ENCODE results near the gene ARMH4.

Gene ARMH4

DNA sequence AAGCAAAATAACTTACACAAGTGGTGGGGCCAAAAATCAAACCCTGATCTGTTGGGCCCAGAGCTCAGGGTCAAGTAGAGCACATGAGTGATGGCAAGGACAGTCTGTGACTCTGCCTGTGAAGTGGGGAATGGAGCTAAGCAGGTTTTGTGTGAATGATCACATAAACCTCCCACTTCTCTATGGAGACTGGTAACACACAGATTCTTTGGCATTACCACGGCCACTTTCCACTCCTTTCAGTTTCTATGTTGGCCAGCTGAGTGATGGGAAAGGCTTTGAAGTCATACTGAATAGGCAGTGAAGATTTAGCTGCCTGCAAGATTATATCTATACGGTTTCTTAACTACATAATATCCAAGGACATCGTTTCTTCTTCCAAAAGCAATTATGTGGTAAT lies 97.9 kb downstream of the ARMH4 start:
- FAIRE-seq (no peak), DNase-seq (ENCODE audit: insufficient read length, low spot score) (no peak)
- TF ChIP-seq SPI1 (IDR thresholded peaks at IDR 0.05; ENCODE audit: low read depth, low read length) (no peak), POLR2A (IDR thresholded peaks at IDR 0.05; ENCODE audit: low read depth, low read length) (no peak), PAX5 (IDR thresholded peaks at IDR 0.05; ENCODE audit: insufficient read depth, low read length, severe bottlenecking) (no peak), TAF1 (IDR thresholded peaks at IDR 0.05; ENCODE audit: low read depth, low read length) (no peak), POLR2AphosphoS5 (IDR thresholded peaks at IDR 0.05; ENCODE audit: low read depth, low read length) (no peak), POU2F2 (IDR thresholded peaks at IDR 0.05; ENCODE audit: low read depth, low read length) (no peak)

DNA sequence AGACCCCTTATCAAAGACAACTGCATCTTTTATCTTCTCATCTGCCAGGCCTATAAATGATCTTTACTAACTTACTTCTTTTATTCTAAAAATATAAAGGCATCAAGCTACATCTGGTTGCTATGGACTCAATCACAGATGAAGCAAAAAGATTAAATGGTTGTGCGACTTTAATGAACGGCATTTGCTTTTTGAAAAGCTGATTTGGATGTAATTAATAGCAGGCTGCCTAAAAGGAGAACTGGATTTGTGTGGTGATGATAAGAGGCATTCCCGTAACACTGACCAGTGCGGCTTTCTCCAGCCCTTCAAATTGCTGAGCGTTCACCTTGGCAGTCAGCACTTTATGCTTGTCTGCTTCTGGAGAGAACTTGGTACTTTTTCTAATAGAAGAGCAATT lies 103.8 kb downstream of the ARMH4 start:
- FAIRE-seq = no peak
- no peak for TF ChIP-seq TAF1 (IDR thresholded peaks at IDR 0.05; ENCODE audit: low read depth, low read length)
- DNase-seq (ENCODE audit: insufficient read length, low spot score) = no peak

DNA sequence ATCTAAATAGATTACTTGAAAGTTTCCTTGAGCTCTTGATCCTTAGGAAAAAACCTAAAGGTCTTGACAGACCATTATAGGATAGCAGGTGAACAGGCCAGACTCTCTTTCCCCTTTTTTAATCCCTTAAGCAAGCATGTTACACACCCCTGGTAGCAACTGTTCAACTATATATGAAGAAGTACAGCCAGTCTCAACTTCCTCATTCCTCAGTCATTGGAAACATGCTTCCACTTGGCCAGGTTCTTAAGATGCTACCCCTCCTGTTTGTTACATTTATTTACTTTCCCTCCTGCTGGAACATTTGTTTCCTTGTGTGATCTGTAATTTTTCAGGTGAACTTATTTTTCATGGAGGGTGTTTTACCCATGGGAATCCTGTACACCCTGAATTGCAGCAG lies 124.1 kb downstream of the ARMH4 start:
- DNase-seq (ENCODE audit: insufficient read length, low spot score) (no peak), FAIRE-seq (no peak)
- TF ChIP-seq POU2F2 (IDR thresholded peaks at IDR 0.05; ENCODE audit: low read depth, low read length) (no peak), PAX5 (IDR thresholded peaks at IDR 0.05; ENCODE audit: insufficient read depth, low read length, severe bottlenecking) (no peak)

DNA sequence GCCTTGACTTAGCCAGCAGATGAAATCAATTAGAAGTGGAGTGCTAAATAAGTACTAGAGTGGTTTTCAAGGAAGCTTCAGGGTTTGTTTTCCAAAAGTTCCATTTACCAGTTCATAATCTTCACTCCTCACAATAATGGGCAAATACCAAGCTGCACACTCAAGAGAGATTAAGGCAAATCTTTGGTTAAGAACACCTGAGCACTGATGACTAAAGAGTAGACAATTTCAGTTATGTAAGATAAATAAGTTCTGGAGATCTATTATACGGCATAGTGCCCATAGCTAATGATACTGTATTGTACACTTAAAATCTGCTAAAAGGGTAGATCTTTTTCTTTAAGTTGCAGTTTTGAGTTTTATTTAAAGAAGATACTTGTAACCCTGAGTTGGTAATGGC lies 125.0 kb downstream of the ARMH4 start:
- DNase-seq (ENCODE audit: insufficient read length, low spot score) (no peak), FAIRE-seq (no peak)
- TF ChIP-seq PAX5 (IDR thresholded peaks at IDR 0.05; ENCODE audit: insufficient read depth, low read length, severe bottlenecking) (no peak), POLR2A (IDR thresholded peaks at IDR 0.05; ENCODE audit: low read depth, low read length) (no peak), POU2F2 (IDR thresholded peaks at IDR 0.05; ENCODE audit: low read depth, low read length) (no peak), POLR2AphosphoS5 (IDR thresholded peaks at IDR 0.05; ENCODE audit: low read depth, low read length) (no peak), SPI1 (IDR thresholded peaks at IDR 0.05; ENCODE audit: low read depth, low read length) (no peak), TAF1 (IDR thresholded peaks at IDR 0.05; ENCODE audit: low read depth, low read length) (no peak)

DNA sequence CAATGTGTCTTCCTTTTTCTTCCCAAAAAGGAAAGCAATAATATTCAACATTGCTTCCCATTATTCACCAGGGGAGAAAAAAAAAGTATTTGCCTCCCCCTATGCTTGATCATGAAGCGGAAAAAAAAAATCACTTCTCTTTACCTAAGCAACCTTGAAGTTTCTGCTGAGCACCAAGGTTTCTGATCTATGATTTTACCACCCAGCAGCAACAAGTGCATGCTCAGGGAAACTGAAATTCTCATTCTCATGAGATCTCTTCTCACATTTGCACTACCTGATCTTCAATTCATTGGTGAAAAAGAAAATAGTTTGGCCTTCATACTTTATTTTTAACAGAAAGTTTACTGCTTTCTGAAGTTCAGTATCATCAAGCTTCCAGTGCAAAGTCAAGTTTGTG lies 125.8 kb downstream of the ARMH4 start:
- TF ChIP-seq POU2F2 (IDR thresholded peaks at IDR 0.05; ENCODE audit: low read depth, low read length) = no peak
- no peak for TF ChIP-seq POLR2A (IDR thresholded peaks at IDR 0.05; ENCODE audit: low read depth, low read length)
- no peak for TF ChIP-seq PAX5 (IDR thresholded peaks at IDR 0.05; ENCODE audit: insufficient read depth, low read length, severe bottlenecking)
- no peak for TF ChIP-seq SPI1 (IDR thresholded peaks at IDR 0.05; ENCODE audit: low read depth, low read length)
- TF ChIP-seq POLR2AphosphoS5 (IDR thresholded peaks at IDR 0.05; ENCODE audit: low read depth, low read length) = no peak
- no peak for TF ChIP-seq TAF1 (IDR thresholded peaks at IDR 0.05; ENCODE audit: low read depth, low read length)
- no peak for FAIRE-seq
- DNase-seq (ENCODE audit: insufficient read length, low spot score) = no peak

DNA sequence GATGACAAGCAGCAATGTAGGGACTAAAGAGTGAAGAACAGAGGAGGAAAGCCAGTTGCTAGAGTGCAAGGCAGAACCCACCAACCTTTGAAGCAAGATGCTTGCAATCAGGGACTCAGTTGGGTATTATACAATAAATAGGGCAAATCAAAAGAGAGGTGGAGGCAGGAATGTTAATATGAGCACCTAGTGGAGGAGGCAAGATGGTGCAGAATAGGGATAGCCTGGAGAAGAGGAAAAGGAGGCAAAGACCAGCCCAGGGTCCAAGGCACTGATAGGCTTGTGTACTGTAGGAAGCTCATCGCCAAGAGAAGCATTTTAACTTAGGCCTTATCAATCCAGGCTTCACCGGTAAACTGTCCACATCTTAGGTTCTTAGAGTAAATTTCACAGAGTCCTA lies 137.2 kb downstream of the ARMH4 start:
- TF ChIP-seq TAF1 (IDR thresholded peaks at IDR 0.05; ENCODE audit: low read depth, low read length) (no peak), SPI1 (IDR thresholded peaks at IDR 0.05; ENCODE audit: low read depth, low read length) (no peak)
- no peak for DNase-seq (ENCODE audit: insufficient read length, low spot score)
- FAIRE-seq = no peak

DNA sequence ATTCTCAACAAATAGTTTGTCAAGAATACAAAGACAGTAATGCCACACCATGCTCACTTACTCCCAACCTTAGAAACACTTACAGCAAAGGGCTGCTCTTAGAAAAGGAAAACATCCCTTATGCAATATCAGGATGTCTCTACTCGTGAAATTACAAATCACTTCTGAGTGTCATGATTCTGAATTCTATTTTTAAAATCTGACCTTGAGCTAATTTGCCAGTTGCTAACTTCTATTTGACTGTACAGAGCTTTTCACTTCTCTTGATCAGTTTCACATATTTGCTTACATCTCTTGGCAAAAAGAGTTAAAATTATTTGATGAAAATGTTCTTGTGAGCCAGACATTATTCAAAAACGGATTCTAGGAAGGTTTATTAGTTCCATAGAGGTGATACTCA lies 149.4 kb downstream of the ARMH4 start:
- FAIRE-seq = no peak
- TF ChIP-seq POLR2AphosphoS5 (IDR thresholded peaks at IDR 0.05; ENCODE audit: low read depth, low read length) (no peak), POU2F2 (IDR thresholded peaks at IDR 0.05; ENCODE audit: low read depth, low read length) (no peak), PAX5 (IDR thresholded peaks at IDR 0.05; ENCODE audit: insufficient read depth, low read length, severe bottlenecking) (no peak), TAF1 (IDR thresholded peaks at IDR 0.05; ENCODE audit: low read depth, low read length) (no peak), SPI1 (IDR thresholded peaks at IDR 0.05; ENCODE audit: low read depth, low read length) (no peak), POLR2A (IDR thresholded peaks at IDR 0.05; ENCODE audit: low read depth, low read length) (no peak)
- DNase-seq (ENCODE audit: insufficient read length, low spot score) = no peak

DNA sequence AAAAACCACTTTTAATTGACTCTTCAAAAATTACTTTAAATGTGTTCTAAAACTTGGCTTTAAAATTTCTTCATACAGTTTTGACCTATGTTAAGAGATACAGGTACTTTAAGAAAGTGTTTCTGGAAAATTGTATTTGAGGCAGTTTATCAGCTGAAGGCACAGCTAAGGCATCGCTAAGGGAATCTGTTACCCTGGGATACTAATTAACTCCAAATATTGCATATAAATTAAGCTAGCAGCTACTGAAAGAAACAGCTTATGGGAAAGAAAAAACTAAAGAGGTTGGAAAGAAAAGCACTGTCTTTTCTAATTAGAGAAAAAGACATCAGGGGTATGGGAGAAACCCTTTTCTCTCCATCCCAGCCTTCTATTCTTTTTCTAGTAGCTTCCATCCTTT lies 152.0 kb downstream of the ARMH4 start:
- TF ChIP-seq PAX5 (IDR thresholded peaks at IDR 0.05; ENCODE audit: insufficient read depth, low read length, severe bottlenecking) = no peak
- no peak for TF ChIP-seq SPI1 (IDR thresholded peaks at IDR 0.05; ENCODE audit: low read depth, low read length)
- no peak for TF ChIP-seq TAF1 (IDR thresholded peaks at IDR 0.05; ENCODE audit: low read depth, low read length)
- TF ChIP-seq POLR2AphosphoS5 (IDR thresholded peaks at IDR 0.05; ENCODE audit: low read depth, low read length) = no peak
- no peak for TF ChIP-seq POLR2A (IDR thresholded peaks at IDR 0.05; ENCODE audit: low read depth, low read length)
- no peak for TF ChIP-seq POU2F2 (IDR thresholded peaks at IDR 0.05; ENCODE audit: low read depth, low read length)
- FAIRE-seq (no peak), DNase-seq (ENCODE audit: insufficient read length, low spot score) (no peak)

DNA sequence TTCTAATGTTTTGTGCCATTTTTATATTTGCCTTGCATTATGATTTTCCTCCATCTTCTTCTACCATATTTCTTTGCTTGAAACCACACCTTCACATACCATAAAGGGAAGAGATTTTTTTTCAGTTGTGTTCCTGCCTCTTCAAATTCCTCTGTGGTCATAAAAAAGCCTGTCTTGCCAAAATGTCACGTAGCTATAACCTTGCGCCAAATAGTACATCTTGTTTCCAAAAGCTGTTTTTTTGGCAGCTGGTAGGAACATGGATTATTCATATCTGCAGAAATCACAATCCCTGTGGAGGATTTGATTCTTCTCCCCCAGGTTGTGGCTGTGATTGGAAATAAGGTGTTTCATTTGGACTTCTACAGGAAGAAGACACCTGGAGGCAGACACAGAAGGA lies 152.5 kb downstream of the ARMH4 start:
- no peak for DNase-seq (ENCODE audit: insufficient read length, low spot score)

DNA sequence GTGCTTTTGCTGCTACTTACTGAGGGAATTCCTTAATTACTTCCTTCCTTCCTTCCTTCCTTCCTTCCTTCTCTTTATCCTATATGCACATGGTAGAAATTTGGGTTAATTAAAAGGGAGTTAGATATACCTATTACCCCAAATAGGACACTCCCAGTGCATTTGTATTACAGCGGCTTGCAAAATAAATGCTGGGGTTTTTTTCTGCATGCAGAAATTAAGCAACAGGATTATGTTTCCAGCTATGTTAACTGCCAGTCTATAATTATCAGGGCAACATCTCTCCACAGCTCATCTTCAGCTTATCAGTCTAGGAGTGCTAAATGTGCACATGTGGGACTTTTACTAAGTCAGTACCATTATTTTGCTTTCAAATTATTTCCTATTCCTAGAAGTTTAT lies 153.2 kb downstream of the ARMH4 start:
- TF ChIP-seq POLR2AphosphoS5 (IDR thresholded peaks at IDR 0.05; ENCODE audit: low read depth, low read length) (no peak), POU2F2 (IDR thresholded peaks at IDR 0.05; ENCODE audit: low read depth, low read length) (no peak), POLR2A (IDR thresholded peaks at IDR 0.05; ENCODE audit: low read depth, low read length) (no peak), PAX5 (IDR thresholded peaks at IDR 0.05; ENCODE audit: insufficient read depth, low read length, severe bottlenecking) (no peak), SPI1 (IDR thresholded peaks at IDR 0.05; ENCODE audit: low read depth, low read length) (no peak), TAF1 (IDR thresholded peaks at IDR 0.05; ENCODE audit: low read depth, low read length) (no peak)
- DNase-seq (ENCODE audit: insufficient read length, low spot score) (no peak), FAIRE-seq (no peak)

More for the DNA sequence above, 152.5 kb downstream of the ARMH4 start:
- no peak for FAIRE-seq
- TF ChIP-seq POLR2A (IDR thresholded peaks at IDR 0.05; ENCODE audit: low read depth, low read length) = no peak
- no peak for TF ChIP-seq POU2F2 (IDR thresholded peaks at IDR 0.05; ENCODE audit: low read depth, low read length)
- no peak for TF ChIP-seq POLR2AphosphoS5 (IDR thresholded peaks at IDR 0.05; ENCODE audit: low read depth, low read length)
- TF ChIP-seq SPI1 (IDR thresholded peaks at IDR 0.05; ENCODE audit: low read depth, low read length) = no peak
- no peak for TF ChIP-seq TAF1 (IDR thresholded peaks at IDR 0.05; ENCODE audit: low read depth, low read length)
- TF ChIP-seq PAX5 (IDR thresholded peaks at IDR 0.05; ENCODE audit: insufficient read depth, low read length, severe bottlenecking) = no peak

DNA sequence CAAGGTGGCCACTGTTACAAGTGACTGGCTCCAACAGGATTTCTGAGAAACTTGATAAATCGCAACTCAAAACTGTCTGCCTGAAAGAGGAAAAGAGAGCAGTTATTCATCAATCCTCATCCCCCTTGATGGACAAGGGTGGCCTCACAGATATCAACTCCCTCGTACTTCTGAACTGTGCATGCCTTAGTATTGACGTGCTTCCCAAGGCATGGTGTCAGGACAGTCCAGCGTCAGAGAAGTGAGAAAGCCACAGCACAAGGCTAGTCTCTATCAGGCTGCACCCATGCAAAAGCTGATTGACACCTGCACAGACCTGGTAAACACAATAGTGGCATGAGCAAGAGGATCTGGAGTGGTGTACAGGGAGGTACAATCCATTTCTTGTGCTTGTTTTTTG lies 160.7 kb downstream of the ARMH4 start:
- DNase-seq (ENCODE audit: insufficient read length, low spot score) (no peak), FAIRE-seq (no peak)
- no peak for TF ChIP-seq POU2F2 (IDR thresholded peaks at IDR 0.05; ENCODE audit: low read depth, low read length)
- TF ChIP-seq PAX5 (IDR thresholded peaks at IDR 0.05; ENCODE audit: insufficient read depth, low read length, severe bottlenecking) = no peak
- TF ChIP-seq POLR2A (IDR thresholded peaks at IDR 0.05; ENCODE audit: low read depth, low read length) = no peak
- TF ChIP-seq POLR2AphosphoS5 (IDR thresholded peaks at IDR 0.05; ENCODE audit: low read depth, low read length) = no peak
- TF ChIP-seq TAF1 (IDR thresholded peaks at IDR 0.05; ENCODE audit: low read depth, low read length) = no peak
- no peak for TF ChIP-seq SPI1 (IDR thresholded peaks at IDR 0.05; ENCODE audit: low read depth, low read length)
